Memory B cell (primary cell): ENCODE measurements around the gene GRIA4.

Source experiments
- ATAC-seq: fragments of 150-1000 bp; cut with Tn5 transposase; 2 replicates; pipeline ENCODE4 v1.10.0; 2021; ENCODE audit warnings: low read depth, mild to moderate bottlenecking, moderate library complexity
- DNase-seq, 2 donors: peaks; one replicate each; pipeline ENCODE4 v3.0.0; 2022; ENCODE audit warnings: low spot score in 2 of 2
- H3K27ac Mint-ChIP-seq: one replicate; pipeline ENCODE4 v1.8.0; 2022; ENCODE audit warnings: mild to moderate bottlenecking, moderate library complexity, mixed read lengths
- H3K27me3 Mint-ChIP-seq: one replicate; pipeline ENCODE4 v1.8.0; 2022; ENCODE audit warnings: mixed read lengths
- H3K36me3 Mint-ChIP-seq: one replicate; pipeline ENCODE4 v1.8.0; 2022; ENCODE audit warnings: mild to moderate bottlenecking, mixed read lengths
- H3K4me1 Mint-ChIP-seq: one replicate; pipeline ENCODE4 v1.8.0; 2022; ENCODE audit warnings: mixed read lengths
- H3K4me3 Mint-ChIP-seq: one replicate; pipeline ENCODE4 v1.8.0; 2022; ENCODE audit warnings: mild to moderate bottlenecking, moderate library complexity, mixed read lengths
- H3K9me3 Mint-ChIP-seq: one replicate; pipeline ENCODE4 v1.8.0; 2022; ENCODE audit warnings: mixed read lengths

Gene GRIA4

DNA sequence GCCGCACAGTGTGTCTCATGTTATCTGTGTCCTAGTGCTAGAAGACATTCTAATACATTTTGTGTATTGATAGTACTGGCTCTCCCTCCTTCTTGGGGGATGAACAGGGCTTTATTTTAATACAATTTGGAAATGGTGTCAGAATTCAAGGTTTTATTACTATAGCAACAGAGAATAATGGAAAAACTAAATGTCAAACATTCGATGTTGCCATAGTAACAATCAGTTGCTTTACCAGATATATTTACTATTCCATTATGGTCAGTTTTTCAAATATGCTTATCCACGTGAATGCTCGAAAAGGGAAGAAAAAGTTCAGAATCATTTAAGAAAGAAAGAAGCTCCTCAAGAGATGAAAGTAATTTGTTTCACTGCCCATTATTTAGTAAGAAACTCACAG, 420.7 kb downstream of the GRIA4 start:
- H3K4me3 Mint-ChIP-seq = no peak overlapping the region
- H3K27ac Mint-ChIP-seq = no peak overlapping the region
- no peak for DNase-seq
- H3K4me1 Mint-ChIP-seq = no peaks in the 10 kb centered on the region
- no peak for ATAC-seq
- H3K27me3 Mint-ChIP-seq = peaks cover 15% of the 10 kb centered on the region
- H3K36me3 Mint-ChIP-seq = peaks cover 2% of the 10 kb centered on the region
- peaks cover 3% of the 10 kb centered on the region for H3K9me3 Mint-ChIP-seq

DNA sequence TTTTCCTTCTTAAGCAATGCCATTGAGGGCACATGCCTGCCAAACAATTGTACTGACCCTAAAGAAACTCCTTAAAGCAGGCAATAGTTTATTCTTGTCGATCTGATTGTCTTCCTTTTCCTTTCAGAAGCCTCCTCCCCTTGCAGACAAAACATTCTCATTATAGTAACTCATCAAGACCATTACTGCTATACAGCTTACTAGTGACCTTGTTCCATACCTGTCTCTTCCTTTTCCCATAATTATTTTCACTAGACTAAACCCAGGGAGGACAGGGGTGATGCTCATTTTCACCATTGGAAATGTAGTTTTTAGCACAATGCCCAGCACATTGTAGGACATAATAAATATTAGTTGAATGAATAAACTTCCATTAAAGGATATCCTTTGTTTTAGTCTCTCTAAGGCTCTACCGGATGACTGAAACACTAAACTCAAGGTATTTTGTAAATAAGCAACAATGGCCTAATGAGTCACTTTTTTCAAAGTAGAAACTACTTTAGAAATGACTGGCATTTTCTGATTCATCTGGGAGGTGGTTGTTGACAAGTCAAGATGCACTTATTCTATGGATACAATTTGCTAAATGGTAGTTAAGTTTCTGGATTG, 421.4 kb downstream of the GRIA4 start:
- Mint-ChIP-seq H3K4me3 (no peak overlapping the region), H3K27ac (no peak overlapping the region), H3K4me1 (no peaks in the 10 kb centered on the region), H3K36me3 (peaks cover 2% of the 10 kb centered on the region), H3K27me3 (peaks cover 15% of the 10 kb centered on the region), H3K9me3 (peaks cover 2% of the 10 kb centered on the region)
- no peak for ATAC-seq
- DNase-seq = no peak
